NCI-H146 (cell line): ENCODE measurements around the gene ETV6.

ENCODE experiments used
- DNase-seq: peaks from one replicate; lab custom pipeline; 2025; lab: John Stamatoyannopoulos, UW

Gene ETV6

DNA sequence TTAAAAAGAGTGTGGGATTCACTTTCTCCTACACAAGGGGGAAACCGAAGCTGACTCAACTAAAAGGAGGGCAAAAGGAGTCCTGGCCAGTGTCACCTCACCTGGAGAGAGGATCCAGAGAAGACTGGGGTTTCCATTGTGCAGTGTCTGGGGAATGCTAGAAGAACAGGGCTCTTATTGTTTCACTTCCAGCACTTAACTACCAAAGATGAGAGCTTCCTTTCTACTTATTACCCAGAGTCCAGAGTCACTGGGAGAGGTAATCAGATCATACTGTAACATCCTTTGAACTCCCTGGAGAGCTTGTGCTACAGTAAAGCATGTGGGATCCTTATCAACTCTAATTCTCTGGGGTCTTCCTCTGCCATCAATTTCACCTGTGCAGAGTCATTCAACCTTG, 272.9 kb downstream of the ETV6 start:
- peak; percentile 28 for DNase-seq

DNA sequence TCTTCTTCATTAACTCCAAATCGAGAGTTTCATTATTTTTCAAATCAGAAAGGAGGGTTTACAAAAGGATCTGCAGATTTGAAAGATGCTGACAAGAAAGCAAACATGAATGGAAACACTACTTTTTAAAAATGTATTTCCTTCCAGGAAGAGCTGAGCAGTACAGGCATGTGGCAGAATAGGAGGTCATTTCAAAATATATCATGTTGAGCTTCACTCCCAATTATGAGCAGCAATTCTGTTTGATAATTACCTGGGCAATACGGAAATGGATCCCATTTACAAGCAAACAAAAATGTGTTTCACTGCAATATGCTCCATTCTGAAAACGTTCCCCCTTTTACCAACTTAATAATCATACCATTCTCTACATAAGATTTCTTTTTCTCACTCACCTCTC, 273.6 kb downstream of the ETV6 start:
- no peak for DNase-seq

DNA sequence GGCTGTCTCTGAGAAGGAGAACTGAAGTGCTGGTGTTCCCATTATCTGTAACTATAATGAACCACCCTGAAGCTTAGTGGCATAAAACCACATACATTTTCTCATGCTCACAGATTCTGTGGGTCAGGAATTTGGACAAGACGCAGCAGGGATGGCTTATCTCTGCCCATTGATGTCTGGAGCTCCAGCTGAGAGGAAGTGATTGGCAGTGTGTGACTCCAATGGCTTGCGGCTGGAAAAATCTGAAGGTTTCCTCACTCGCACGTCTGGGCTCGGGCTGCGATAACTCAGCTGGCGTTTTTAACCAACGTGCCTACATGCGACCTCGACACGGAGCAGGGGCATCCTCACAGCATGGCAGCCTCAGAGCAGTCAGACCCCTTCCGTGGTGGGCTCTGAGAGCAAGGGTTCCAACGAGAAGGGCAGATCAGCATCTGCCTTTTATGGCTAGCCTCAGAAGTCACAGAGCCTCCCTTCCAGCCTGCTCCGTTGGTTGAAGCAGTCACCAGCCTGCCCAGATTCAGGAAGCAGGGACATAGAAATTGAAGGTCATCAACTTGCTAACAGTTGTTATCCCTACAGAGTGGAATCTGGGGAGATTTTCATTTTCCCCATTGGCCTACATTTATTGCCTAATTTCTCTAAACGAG, 277.9 kb downstream of the ETV6 start:
- DNase-seq, result peak; percentile 89

DNA sequence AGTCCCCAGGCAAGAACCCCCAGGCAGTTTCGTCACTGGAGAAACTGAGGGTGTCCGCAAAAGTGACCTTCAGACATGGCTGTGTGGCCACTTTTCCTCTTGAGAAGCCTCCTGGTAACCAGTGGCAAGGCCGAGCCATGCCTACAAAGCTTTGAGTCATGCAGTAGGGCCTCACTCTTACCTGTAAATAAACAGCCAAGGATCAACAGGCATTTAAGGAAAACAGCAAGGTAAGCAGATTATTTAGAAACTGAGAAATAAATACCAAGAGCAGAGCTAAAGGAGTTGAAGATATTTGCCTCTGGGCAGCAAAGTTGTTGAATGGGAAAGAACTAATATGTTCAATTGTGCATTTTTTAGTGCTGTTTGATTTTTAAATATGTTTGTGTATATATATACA, 280.2 kb downstream of the ETV6 start:
- no peak for DNase-seq

DNA sequence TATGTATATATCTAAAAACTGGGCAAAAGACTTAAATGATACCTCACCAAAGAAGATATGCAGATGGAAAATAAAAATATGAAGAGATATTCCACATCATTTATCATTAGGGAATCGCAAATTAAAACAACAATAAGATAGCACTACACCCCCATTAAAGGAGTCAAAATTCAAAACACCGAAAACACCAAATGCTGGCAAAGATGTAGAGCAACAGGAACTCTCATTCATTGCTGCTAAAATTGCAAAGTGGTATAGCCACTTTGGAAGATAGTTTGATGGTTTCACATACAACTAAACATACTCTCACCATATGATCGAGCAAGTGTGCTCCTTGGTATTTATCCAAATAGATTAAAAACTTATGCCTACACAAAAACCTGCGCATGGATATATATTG, 289.7 kb downstream of the ETV6 start:
- no peak for DNase-seq

DNA sequence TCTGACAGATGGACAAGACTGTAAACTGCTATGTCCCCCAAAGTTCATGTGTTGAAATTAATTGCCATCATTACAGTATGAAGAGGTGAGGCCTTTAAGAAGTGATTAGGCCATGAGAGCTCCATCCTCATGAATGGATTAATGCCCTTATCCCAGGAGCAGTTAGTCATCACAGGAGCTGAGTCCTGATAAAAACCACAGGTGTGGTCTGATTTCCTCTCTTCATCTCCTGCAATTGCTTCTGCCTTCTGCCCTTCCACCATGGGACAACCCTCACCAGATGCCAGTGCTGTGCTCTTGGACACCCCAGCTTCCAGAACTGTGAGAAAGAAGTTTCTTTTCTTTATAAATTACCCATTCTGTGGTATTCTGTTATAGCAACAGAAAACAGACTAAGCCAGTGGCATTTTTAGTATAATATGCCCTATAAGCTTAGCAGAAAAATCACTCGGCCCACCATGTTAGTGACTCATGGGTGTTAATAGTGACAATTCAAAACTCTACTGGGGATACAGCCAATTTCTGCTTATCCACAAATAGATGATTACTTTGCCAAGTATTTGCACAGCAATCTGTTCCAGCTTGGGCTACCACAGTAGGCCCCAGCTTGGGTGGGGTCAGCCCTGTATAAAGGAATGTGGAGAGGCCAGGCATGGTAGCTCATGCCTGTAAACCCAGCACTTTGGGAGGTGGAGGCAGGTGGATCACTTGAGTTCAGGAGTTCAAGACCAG, 292.3 kb downstream of the ETV6 start:
- DNase-seq, result no peak

DNA sequence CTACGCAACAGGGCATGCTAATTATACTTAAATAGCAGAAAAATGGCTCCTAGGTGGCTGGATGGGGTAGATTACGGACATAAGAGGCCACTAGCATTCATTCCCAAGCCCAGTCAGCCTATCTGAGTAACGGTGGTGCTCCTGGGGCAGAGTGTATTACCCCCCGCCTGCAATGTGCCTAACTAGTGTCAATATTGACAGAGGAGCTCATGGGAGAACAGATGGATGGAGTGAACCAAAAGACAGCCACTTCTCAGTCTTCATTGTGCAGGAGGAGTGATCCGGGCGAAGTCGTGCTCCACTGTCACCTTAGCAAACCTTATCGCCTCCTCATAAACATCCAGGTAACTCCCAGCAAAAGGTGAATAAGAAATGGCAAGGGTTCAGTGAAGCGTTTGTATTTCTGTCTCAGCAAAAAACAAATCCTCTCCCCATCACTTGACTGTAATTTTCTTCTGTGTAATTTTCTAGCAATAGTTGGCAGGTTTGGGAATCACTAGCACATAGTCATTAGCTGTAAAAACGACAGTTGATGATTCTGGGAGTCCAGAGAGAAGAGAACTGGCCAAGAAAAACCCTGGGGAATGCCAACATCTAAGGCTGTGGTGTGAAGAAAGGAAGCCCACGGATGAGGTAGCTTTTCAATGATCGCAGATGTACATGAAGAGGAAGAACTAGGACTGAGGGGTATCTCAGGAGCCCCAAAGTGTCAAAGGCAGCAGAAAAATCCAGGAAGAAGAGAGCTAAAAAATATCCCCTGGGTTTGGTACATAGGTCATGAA, 294.6 kb downstream of the ETV6 start:
- DNase-seq, result peak; percentile 88
